Endothelial cell of umbilical vein (primary cell): ENCODE data around the gene L3MBTL3. TPM values are rescaled to one million over a fixed set of nuclear protein-coding genes. Genes with fewer than 3 reads are reported as not detected.

ENCODE experiments used
- BruUV-seq: library from RNA; stranded (reverse); fragments of 400-500 nt; replicated peaks from 2 replicates; lab custom pipeline; 2021; lab: Mats Ljungman, UMichigan
- CTCF ChIA-PET: fragments of 300-600, 350-600 bp; sonication (Branson Sonifier 250); formaldehyde crosslinking; loops from one replicate; lab custom pipeline; 2021; ENCODE audit warnings: antibody characterized with exemption, inconsistent platforms; lab: Charles Lee
- POLR2A ChIA-PET: fragments of 300-600, 350-600 bp; sonication (Branson Sonifier 250); formaldehyde crosslinking; loops from one replicate; lab custom pipeline; 2021; ENCODE audit warnings: antibody characterized with exemption, inconsistent platforms; lab: Charles Lee
- DNase-seq: peaks from one replicate; pipeline ENCODE4 v3.0.0-alpha.2; 2011; ENCODE audit warnings: low read depth, low spot score
- FAIRE-seq: peaks from 2 replicates; lab custom pipeline; 2011; peaks lifted over from hg19 to GRCh38; lab: Jason Lieb, UNC
- H2AFZ ChIP-seq: 2 replicates; pipeline ENCODE4 v1.6.0; 2012; ENCODE audit warnings: low read depth, low read length, control low read depth, inconsistent platforms
- H3K27ac ChIP-seq: 2 replicates; pipeline ENCODE4 v1.5.1; 2011; ENCODE audit warnings: low read depth, mild to moderate bottlenecking, control low read depth, low read length, moderate library complexity; ENCODE audit not compliant: insufficient read depth
- H3K27me3 ChIP-seq, 2 experiments: 2 replicates each; pipeline versions ENCODE4 v1.6.0 to v1.6.1; 2011; ENCODE audit warnings: low read length in 2 of 2, mixed read lengths in 1 of 2; ENCODE audit not compliant: control insufficient read depth in 2 of 2, insufficient read depth in 2 of 2
- H3K36me3 ChIP-seq, 2 experiments: 2 replicates in 1 of 2; 3 replicates in 1 of 2; pipeline ENCODE4 v1.5.1; 2011; ENCODE audit warnings: low read length in 2 of 2, mild to moderate bottlenecking in 1 of 2, moderate library complexity in 1 of 2; ENCODE audit not compliant: control insufficient read depth in 2 of 2, insufficient read depth in 2 of 2; ENCODE audit errors: extremely low read depth in 1 of 2
- H3K4me1 ChIP-seq: 3 replicates; pipeline ENCODE4 v1.5.1; 2011; ENCODE audit warnings: mild to moderate bottlenecking, low read length; ENCODE audit not compliant: control insufficient read depth, insufficient read depth; ENCODE audit errors: extremely low read depth
- H3K4me2 ChIP-seq: 2 replicates; pipeline ENCODE4 v1.6.1; 2011; ENCODE audit warnings: low read length, control low read depth, mixed read lengths; ENCODE audit not compliant: insufficient read depth
- H3K4me3 ChIP-seq, 3 experiments: fragments of 200-600 bp in 1 of 3; sonication (generic), shearing (Covaris generic) in 1 of 3; replicated peaks in 1 of 3; 2 replicates each; pipeline ENCODE4 v1.5.1; 2011 to 2016; ENCODE audit warnings: control low read depth in 3 of 3, low read length in 3 of 3, mild to moderate bottlenecking in 2 of 3, inconsistent platforms in 1 of 3, low read depth in 1 of 3, moderate library complexity in 1 of 3; ENCODE audit not compliant: insufficient read depth in 1 of 3
- H3K79me2 ChIP-seq: 2 replicates; pipeline ENCODE4 v1.6.0; 2012; ENCODE audit warnings: low read length, inconsistent platforms; ENCODE audit not compliant: control insufficient read depth, insufficient read depth
- H3K9ac ChIP-seq: replicated peaks from 2 replicates; pipeline ENCODE3; 2011; ENCODE audit warnings: low read length, control low read depth; ENCODE audit not compliant: insufficient read depth; ENCODE audit errors: extremely low read depth
- H3K9me1 ChIP-seq: replicated peaks from 3 replicates; pipeline ENCODE4 v1.6.0; 2011; ENCODE audit warnings: mild to moderate bottlenecking, low read length; ENCODE audit not compliant: control insufficient read depth, insufficient read depth; ENCODE audit errors: extremely low read depth
- H3K9me3 ChIP-seq: replicated peaks from 2 replicates; pipeline ENCODE4 v1.5.1; 2012; ENCODE audit warnings: low read length, inconsistent platforms; ENCODE audit not compliant: control insufficient read depth, insufficient read depth
- H4K20me1 ChIP-seq: replicated peaks from 2 replicates; pipeline ENCODE3; 2011; ENCODE audit warnings: mild to moderate bottlenecking, low read length; ENCODE audit not compliant: control insufficient read depth, insufficient read depth; ENCODE audit errors: extremely low read depth
- CTCF ChIP-seq, 2 donors: IDR thresholded peaks; 1 replicate in 1 of 2; 2 replicates in 1 of 2; pipeline ENCODE4 v1.5.1; 2011; ENCODE audit warnings: low read length in 2 of 2, mild to moderate bottlenecking in 2 of 2, moderate library complexity in 2 of 2, control low read depth in 1 of 2, inconsistent platforms in 1 of 2, low read depth in 1 of 2; ENCODE audit not compliant: insufficient read depth in 1 of 2; ENCODE audit errors: extremely low read depth in 1 of 2
- EZH2 ChIP-seq: IDR thresholded peaks from 2 replicates; pipeline ENCODE4 v1.6.1; 2012; ENCODE audit warnings: borderline replicate concordance, low read depth, mild to moderate bottlenecking, moderate library complexity, low read length, inconsistent platforms; ENCODE audit not compliant: severe bottlenecking
- FOS ChIP-seq: IDR thresholded peaks from 2 replicates; pipeline ENCODE4 v1.6.1; 2011; ENCODE audit warnings: mild to moderate bottlenecking, low read length, moderate library complexity, borderline replicate concordance; ENCODE audit not compliant: insufficient read depth
- GATA2 ChIP-seq: IDR thresholded peaks from 2 replicates; pipeline ENCODE4 v1.7.0; 2011; ENCODE audit warnings: low read depth, mild to moderate bottlenecking, moderate library complexity, mixed read lengths, low read length; ENCODE audit not compliant: insufficient read length, insufficient read depth
- JUN ChIP-seq: IDR thresholded peaks from 2 replicates; pipeline ENCODE4 v1.6.1; 2011; ENCODE audit warnings: borderline replicate concordance, low read depth; ENCODE audit not compliant: insufficient read length, insufficient read depth
- MAX ChIP-seq: IDR thresholded peaks from 2 replicates; pipeline ENCODE4 v1.6.1; 2011; ENCODE audit not compliant: insufficient read depth, insufficient read length
- MYC ChIP-seq: IDR thresholded peaks from one replicate; pipeline ENCODE4 v1.6.1; 2011; ENCODE audit warnings: mild to moderate bottlenecking, low read depth, low read length
- POLR2A ChIP-seq: IDR thresholded peaks from 2 replicates; pipeline ENCODE4 v1.6.1; 2012; ENCODE audit warnings: low read depth, mild to moderate bottlenecking, control low read depth, low read length
- POLR2AphosphoS5 ChIP-seq: IDR thresholded peaks from 2 replicates; pipeline ENCODE4 v1.6.1; 2012; ENCODE audit warnings: low read depth, mild to moderate bottlenecking, control low read depth, low read length, moderate library complexity; ENCODE audit not compliant: insufficient read depth
- dilution Hi-C: fragments of 300-500 bp; cut with MboI; formaldehyde crosslinking; loops from one replicate; pipeline ENCODE4 v1.15.0; 2019; ENCODE audit warnings: low sequenced_read_pairs; ENCODE audit not compliant: extremely low pct_ligation_motif_present
- intact Hi-C: fragments of 100-400 bp; cut with micrococcal nuclease; formaldehyde crosslinking; loops from one replicate; pipeline ENCODE4 v1.10.0; 2022
- polyA plus RNA-seq, 4 experiments: library from polyadenylated mRNA; depleted of rRNA in 3 of 4; stranded (reverse) in 3 of 4; unstranded in 1 of 4; fragments of >200 nt; gene quantifications; 2 replicates each; pipeline versions ENCODE4 v1.2.1 to v1.2.3, GENCODE V29; 2011 to 2012; ENCODE audit warnings: missing spikeins in 1 of 4
- total RNA-seq: library from RNA; stranded (reverse); gene quantifications from 2 replicates; pipeline ENCODE4 v1.2.3, GENCODE V29; 2021

Gene L3MBTL3
- total and polyA plus RNA-seq, 2 donors (not counting 3 experiments of a cell fraction or from before 2014, with no cell fraction given) = 26.5 to 86.1 TPM

- no peaks in the 10 kb centered on the region for H3K9me1 ChIP-seq
- H3K9me3 ChIP-seq = no peaks in the 10 kb centered on the region
- H3K27ac ChIP-seq = peak overlapping the region; percentile 79
- peak overlapping the region; percentile 93 for H3K4me2 ChIP-seq
- H3K4me3 ChIP-seq = peak overlapping the region; percentile 80 to 87 (median 84)
- DNase-seq (peak; percentile 93), FAIRE-seq (peak; percentile 97)
- H3K9ac ChIP-seq = peak overlapping the region; percentile 92
- BruUV-seq = TSS peak; percentile 12
- dilution Hi-C loops (no loop called here), intact Hi-C loops (loop anchor here (1.0 to 2.0 kb wide), 7 partner anchors 85 to 520 kb away; no protein-coding TSS in a partner anchor)
- H3K4me1 ChIP-seq = peaks cover 17% of the 10 kb centered on the region
- peaks cover 0 to 9% of the 10 kb centered on the region in 2 experiments for H3K36me3 ChIP-seq
- ChIA-PET CTCF (interaction anchor here (0.6 to 2.6 kb wide), 66 partner anchors 9 to 651 kb away, joined by 3 to 35 read pairs (median 4); partner anchors contain the start of gene ARHGAP18), POLR2A (interaction anchor here (1.4 kb wide), 1 partner anchor 246 kb away, joined by 4 read pairs; no protein-coding TSS in a partner anchor)
- no peaks in the 10 kb centered on the region for H3K27me3 ChIP-seq
- peak; percentile 80 to 82 for TF ChIP-seq CTCF (IDR thresholded peaks at IDR 0.05; ENCODE audit: extremely low read depth in 1 of 2, insufficient read depth in 1 of 2, low read depth in 1 of 2, low read length in 2 of 2)
- TF ChIP-seq FOS = no peak
- no peak for TF ChIP-seq MYC
- TF ChIP-seq POLR2A = no peak
- peaks cover 65% of the 10 kb centered on the region for H3K79me2 ChIP-seq
- no peak overlapping the region for H2AFZ ChIP-seq
- H4K20me1 ChIP-seq = peaks cover 7% of the 10 kb centered on the region
Observed at GRCh38 chr6:130020907-130021629, 2.7 kb downstream of the L3MBTL3 start.

GRCh38 chr6:130026859-130027258 is 8.5 kb downstream of the L3MBTL3 start:
- dilution Hi-C loops = no loop called here
- peaks cover 13% of the 10 kb centered on the region for H3K4me1 ChIP-seq
- H3K9ac ChIP-seq = no peak overlapping the region
- H3K4me2 ChIP-seq = no peak overlapping the region
- ChIA-PET POLR2A (no interaction called here), CTCF (no interaction called here)
- H3K9me3 ChIP-seq = no peaks in the 10 kb centered on the region
- H3K79me2 ChIP-seq = peaks cover 95% of the 10 kb centered on the region
- no peaks in the 10 kb centered on the region for H3K27me3 ChIP-seq
- FAIRE-seq (no peak), DNase-seq (no peak)
- BruUV-seq = no TSS peak
- no peak overlapping the region for H3K27ac ChIP-seq
- peaks cover 21% of the 10 kb centered on the region for H4K20me1 ChIP-seq
- peaks cover under 1 to 15% of the 10 kb centered on the region in 2 experiments for H3K36me3 ChIP-seq
- H2AFZ ChIP-seq = no peak overlapping the region
- no peaks in the 10 kb centered on the region for H3K9me1 ChIP-seq
- H3K4me3 ChIP-seq = no peak overlapping the region
- intact Hi-C loops = no loop called here
- TF ChIP-seq MAX (no peak), MYC (no peak), EZH2 (no peak), CTCF (IDR thresholded peaks at IDR 0.05; ENCODE audit: extremely low read depth in 1 of 2, insufficient read depth in 1 of 2, low read depth in 1 of 2, low read length in 2 of 2) (no peak), GATA2 (no peak), POLR2AphosphoS5 (no peak), JUN (no peak), POLR2A (no peak), FOS (no peak)
